SU-DHL-6 (cell line): ENCODE measurements around the gene CDC6.

ENCODE experiments used
- H2AFZ ChIP-seq: fragments of 200-600 bp; sonication (generic); 2 replicates; pipeline ENCODE4 v1.6.1; 2014; ENCODE audit warnings: low read depth, mild to moderate bottlenecking, moderate library complexity, mixed read lengths, antibody characterized with exemption, low read length; ENCODE audit not compliant: severe bottlenecking
- H3F3A ChIP-seq: fragments of 200-600 bp; shearing (Covaris generic); 2 replicates; pipeline ENCODE4 v1.6.0; 2016; ENCODE audit warnings: antibody characterized with exemption, mild to moderate bottlenecking; ENCODE audit not compliant: insufficient read depth
- H3K27ac ChIP-seq: fragments of 200-600 bp; sonication (generic); 2 replicates; pipeline ENCODE4 v1.5.1; 2016; ENCODE audit warnings: low read depth, mild to moderate bottlenecking, low read length, moderate library complexity, mixed read lengths
- H3K27me3 ChIP-seq: fragments of 200-600 bp; sonication (generic), shearing (Covaris generic); 2 replicates; pipeline ENCODE4 v1.6.0; 2014; ENCODE audit warnings: mild to moderate bottlenecking, low read length
- H3K36me3 ChIP-seq: fragments of 200-600 bp; sonication (generic); 2 replicates; pipeline ENCODE4 v1.6.1; 2014; ENCODE audit warnings: mild to moderate bottlenecking, low read length, mixed read lengths
- H3K4me2 ChIP-seq: fragments of 300-600, 200-600 bp; shearing (Covaris generic), sonication (generic); 2 replicates; pipeline ENCODE4 v1.6.0; 2014; ENCODE audit warnings: low read length, low read depth, mild to moderate bottlenecking; ENCODE audit not compliant: poor library complexity, severe bottlenecking
- H3K4me3 ChIP-seq: fragments of 200-600 bp; sonication (generic); 2 replicates; pipeline ENCODE4 v1.5.1; 2014; ENCODE audit warnings: antibody characterized with exemption, low read length, mild to moderate bottlenecking, mixed read lengths; ENCODE audit not compliant: insufficient read depth, poor library complexity, severe bottlenecking
- H3K79me2 ChIP-seq: fragments of 200-600 bp; sonication (generic); 2 replicates; pipeline ENCODE4 v1.6.1; 2014; ENCODE audit warnings: mild to moderate bottlenecking, low read length, moderate library complexity; ENCODE audit not compliant: insufficient read depth
- H3K9ac ChIP-seq: fragments of 200-600 bp; sonication (generic); 2 replicates; pipeline ENCODE4 v1.7.0; 2014; ENCODE audit warnings: mild to moderate bottlenecking, low read length
- H3K9me2 ChIP-seq: fragments of 200-600 bp; sonication (generic); replicated peaks from 2 replicates; pipeline ENCODE4 v1.6.1; 2014; ENCODE audit warnings: low read length; ENCODE audit not compliant: insufficient read depth
- H3K9me3 ChIP-seq: fragments of 200-600 bp; sonication (generic); 2 replicates; pipeline ENCODE4 v1.6.1; 2014; ENCODE audit warnings: low read length, mixed read lengths; ENCODE audit not compliant: insufficient read depth
- H4K20me1 ChIP-seq: fragments of 200-600 bp; sonication (generic); 2 replicates; pipeline ENCODE4 v1.6.1; 2014; ENCODE audit warnings: low read depth, mild to moderate bottlenecking, antibody characterized with exemption, low read length, moderate library complexity, mixed read lengths
- CTCF ChIP-seq: fragments of 200-600 bp; sonication (generic); IDR thresholded peaks from one replicate; pipeline ENCODE4 v1.5.1; 2017; ENCODE audit warnings: antibody characterized with exemption, mild to moderate bottlenecking, low read length, moderate library complexity; ENCODE audit not compliant: insufficient read depth, poor library complexity, severe bottlenecking
- EZH2phosphoT487 ChIP-seq: fragments of 200-600 bp; sonication (generic), shearing (Covaris generic); conservative IDR thresholded peaks from 2 replicates; pipeline ENCODE4 v1.6.1; 2018; ENCODE audit warnings: mild to moderate bottlenecking, antibody characterized with exemption, low read length, moderate library complexity, mixed read lengths

CDC6 gene

GRCh38 chr17:40309031-40309948 lies 21.6 kb downstream of the CDC6 start, which contains the start of gene RARA:
Gene RARA (plus strand): TSS chr17:40309180. CDS start chr17:40331219, 22,039 bp downstream.
- H3K9me2 ChIP-seq, result no peaks in the 10 kb centered on the region
- H3K36me3 ChIP-seq, result no peaks in the 10 kb centered on the region
- H3F3A ChIP-seq, result no peaks in the 10 kb centered on the region
- no peaks in the 10 kb centered on the region for H3K79me2 ChIP-seq
- no peak for TF ChIP-seq EZH2phosphoT487
- H2AFZ ChIP-seq, result no peak within 1 kb of the TSS
- H4K20me1 ChIP-seq, result no peaks in the 10 kb centered on the region
- H3K4me2 ChIP-seq, result no peak within 1 kb of the TSS
- no peaks in the 10 kb centered on the region for H3K9me3 ChIP-seq
- no peak within 1 kb of the TSS for H3K4me3 ChIP-seq
- H3K27ac ChIP-seq, result no peak within 1 kb of the TSS
- no peaks in the 10 kb centered on the region for H3K27me3 ChIP-seq
- H3K9ac ChIP-seq, result no peak within 1 kb of the TSS; the same call in 1 of the 2 replicates

GRCh38 chr17:40309949-40310510 lies 22.4 kb downstream of the CDC6 start:
- H2AFZ ChIP-seq, result no peak overlapping the region
- H3K9me2 ChIP-seq, result no peaks in the 10 kb centered on the region
- no peak overlapping the region for H3K27ac ChIP-seq
- no peaks in the 10 kb centered on the region for H3F3A ChIP-seq
- H3K79me2 ChIP-seq, result no peaks in the 10 kb centered on the region
- H3K4me3 ChIP-seq, result no peak overlapping the region
- no peak overlapping the region for H3K4me2 ChIP-seq
- no peaks in the 10 kb centered on the region for H3K36me3 ChIP-seq
- H3K9me3 ChIP-seq, result no peaks in the 10 kb centered on the region
- no peaks in the 10 kb centered on the region for H3K27me3 ChIP-seq
- H4K20me1 ChIP-seq, result no peaks in the 10 kb centered on the region
- TF ChIP-seq CTCF, result no peak
- TF ChIP-seq EZH2phosphoT487, result no peak
- no peak overlapping the region for H3K9ac ChIP-seq

GRCh38 chr17:40310882-40311391 lies 23.3 kb downstream of the CDC6 start:
- H4K20me1 ChIP-seq, result no peaks in the 10 kb centered on the region
- no peaks in the 10 kb centered on the region for H3K36me3 ChIP-seq
- H3K9me2 ChIP-seq, result no peaks in the 10 kb centered on the region
- no peak overlapping the region for H3K4me3 ChIP-seq
- no peak overlapping the region for H3K4me2 ChIP-seq
- no peak overlapping the region for H2AFZ ChIP-seq
- no peak overlapping the region for H3K27ac ChIP-seq
- H3K9me3 ChIP-seq, result no peaks in the 10 kb centered on the region
- H3K79me2 ChIP-seq, result no peaks in the 10 kb centered on the region
- no peak for TF ChIP-seq EZH2phosphoT487
- TF ChIP-seq CTCF, result no peak
- H3F3A ChIP-seq, result no peaks in the 10 kb centered on the region
- no peak overlapping the region for H3K9ac ChIP-seq
- H3K27me3 ChIP-seq, result no peaks in the 10 kb centered on the region

GRCh38 chr17:40311575-40311974 lies 23.9 kb downstream of the CDC6 start:
- no peak overlapping the region for H3K27ac ChIP-seq
- no peaks in the 10 kb centered on the region for H3K27me3 ChIP-seq
- no peak overlapping the region for H3K9ac ChIP-seq
- no peak overlapping the region for H3K4me2 ChIP-seq
- H4K20me1 ChIP-seq, result no peaks in the 10 kb centered on the region
- H3K79me2 ChIP-seq, result no peaks in the 10 kb centered on the region
- no peak overlapping the region for H2AFZ ChIP-seq
- TF ChIP-seq EZH2phosphoT487 (no peak), CTCF (no peak)
- no peaks in the 10 kb centered on the region for H3K36me3 ChIP-seq
- no peaks in the 10 kb centered on the region for H3F3A ChIP-seq
- H3K9me3 ChIP-seq, result no peaks in the 10 kb centered on the region
- H3K4me3 ChIP-seq, result no peak overlapping the region
- no peaks in the 10 kb centered on the region for H3K9me2 ChIP-seq
